IMR-90 (cell line): ENCODE data around the gene MSX1. TPM values are rescaled to one million over a fixed set of nuclear protein-coding genes. Genes with fewer than 3 reads are reported as not detected.

Source experiments
- ATAC-seq: fragments of 200-7000 bp; cut with Tn5 transposase; 2 replicates; pipeline ENCODE4 v1.9.1; 2020; ENCODE audit warnings: low read depth, mild to moderate bottlenecking, moderate library complexity
- BruUV-seq: library from RNA; stranded (reverse); fragments of 400-500 nt; replicated peaks from 2 replicates; lab custom pipeline; 2021; lab: Mats Ljungman, UMichigan
- CTCF ChIA-PET: fragments of 300-600 bp; formaldehyde crosslinking; extraction: SDS; loops from one replicate; lab custom pipeline; 2021; ENCODE audit warnings: antibody characterized with exemption; lab: Yijun Ruan, JAX
- POLR2A ChIA-PET: fragments of 300-600 bp; sonication (Branson Sonifier 250); formaldehyde crosslinking; loops from one replicate; lab custom pipeline; 2022; ENCODE audit warnings: antibody characterized with exemption; ENCODE audit not compliant: unreplicated experiment; lab: Charles Lee
- DNase-seq: peaks from one replicate; pipeline ENCODE4 v3.0.0; 2013
- H2AFZ ChIP-seq: replicated peaks from 2 replicates; pipeline ENCODE3; 2013; ENCODE audit warnings: low read length, mild to moderate bottlenecking; ENCODE audit not compliant: poor library complexity
- H2AK5ac ChIP-seq: 2 replicates; pipeline ENCODE4 v1.6.1; 2013; ENCODE audit warnings: low read depth, low read length, inconsistent platforms
- H2AK9ac ChIP-seq: replicated peaks from 2 replicates; pipeline ENCODE3; 2013; ENCODE audit warnings: mild to moderate bottlenecking, low read depth, low read length, moderate library complexity; ENCODE audit not compliant: poor library complexity
- H2BK120ac ChIP-seq: 2 replicates; pipeline ENCODE4 v1.6.1; 2013; ENCODE audit warnings: low read depth, low read length, inconsistent platforms
- H2BK15ac ChIP-seq: 3 replicates; pipeline ENCODE4 v1.6.1; 2013; ENCODE audit warnings: low read depth, low read length, inconsistent platforms
- H2BK20ac ChIP-seq: 2 replicates; pipeline ENCODE4 v1.6.1; 2013; ENCODE audit warnings: low read depth, mild to moderate bottlenecking, inconsistent platforms, low read length, moderate library complexity
- H2BK5ac ChIP-seq: 2 replicates; pipeline ENCODE4 v1.6.1; 2013; ENCODE audit warnings: mild to moderate bottlenecking, low read depth, low read length, inconsistent platforms; ENCODE audit not compliant: poor library complexity, severe bottlenecking
- H3K14ac ChIP-seq: replicated peaks from 2 replicates; pipeline ENCODE4 v1.6.1; 2013; ENCODE audit warnings: low read depth, low read length, inconsistent platforms
- H3K18ac ChIP-seq: 2 replicates; pipeline ENCODE4 v1.6.1; 2013; ENCODE audit warnings: low read depth, low read length, control low read depth
- H3K23ac ChIP-seq: 2 replicates; pipeline ENCODE4 v1.6.1; 2013; ENCODE audit warnings: low read depth, low read length, inconsistent platforms
- H3K27ac ChIP-seq: 2 replicates; pipeline ENCODE4 v1.5.1; 2013; ENCODE audit warnings: mild to moderate bottlenecking, control low read depth, low read length; ENCODE audit not compliant: insufficient read depth
- H3K27me3 ChIP-seq: 2 replicates; pipeline ENCODE4 v1.6.1; 2013; ENCODE audit warnings: low read length; ENCODE audit not compliant: control insufficient read depth, insufficient read depth
- H3K36me3 ChIP-seq: 2 replicates; pipeline ENCODE4 v1.6.1; 2013; ENCODE audit warnings: low read length, mixed read lengths; ENCODE audit not compliant: control insufficient read depth, insufficient read depth
- H3K4ac ChIP-seq: 2 replicates; pipeline ENCODE4 v1.6.1; 2013; ENCODE audit warnings: low read depth, low read length, inconsistent platforms
- H3K4me1 ChIP-seq: 2 replicates; pipeline ENCODE4 v1.6.1; 2013; ENCODE audit warnings: low read length, mixed read lengths; ENCODE audit not compliant: control insufficient read depth, insufficient read depth
- H3K4me2 ChIP-seq: 2 replicates; pipeline ENCODE4 v1.6.1; 2013; ENCODE audit warnings: low read depth, mild to moderate bottlenecking, control low read depth, low read length, moderate library complexity
- H3K4me3 ChIP-seq: 2 replicates; pipeline ENCODE4 v1.5.1; 2013; ENCODE audit warnings: low read depth, mild to moderate bottlenecking, control low read depth, low read length, moderate library complexity; ENCODE audit not compliant: insufficient read depth
- H3K56ac ChIP-seq: 2 replicates; pipeline ENCODE4 v1.6.1; 2013; ENCODE audit warnings: low read length, inconsistent platforms; ENCODE audit not compliant: insufficient read depth; ENCODE audit errors: extremely low read depth
- H3K79me1 ChIP-seq, 2 experiments: 2 replicates each; pipeline ENCODE4 v1.6.1; 2013; ENCODE audit warnings: low read length in 2 of 2, inconsistent platforms in 1 of 2, low read depth in 1 of 2
- H3K9ac ChIP-seq: 2 replicates; pipeline ENCODE4 v1.6.1; 2013; ENCODE audit warnings: low read depth, low read length, control low read depth
- H3K9me1 ChIP-seq: 2 replicates; pipeline ENCODE4 v1.6.1; 2013; ENCODE audit warnings: low read length, inconsistent platforms; ENCODE audit not compliant: insufficient read depth
- H3K9me3 ChIP-seq: 2 replicates; pipeline ENCODE4 v1.6.1; 2013; ENCODE audit warnings: low read length; ENCODE audit not compliant: control insufficient read depth, insufficient read depth
- H4K20me1 ChIP-seq: 2 replicates; pipeline ENCODE4 v1.6.1; 2013; ENCODE audit warnings: low read length, inconsistent platforms; ENCODE audit not compliant: insufficient read depth
- H4K5ac ChIP-seq: 2 replicates; pipeline ENCODE4 v1.6.1; 2013; ENCODE audit warnings: mild to moderate bottlenecking, low read depth, low read length, control low read depth
- H4K8ac ChIP-seq, 2 experiments: 2 replicates each; pipeline ENCODE4 v1.6.1; 2013; ENCODE audit warnings: low read depth in 2 of 2, low read length in 2 of 2, control low read depth in 1 of 2, inconsistent platforms in 1 of 2
- H4K91ac ChIP-seq: 2 replicates; pipeline ENCODE4 v1.6.1; 2013; ENCODE audit warnings: low read depth, low read length, inconsistent platforms; ENCODE audit not compliant: insufficient read depth
- BHLHE40 ChIP-seq: fragments of 150-350 bp; IDR thresholded peaks from 2 replicates; pipeline ENCODE4 v1.6.1; 2016; ENCODE audit warnings: mild to moderate bottlenecking, low read depth, low read length
- CEBPB ChIP-seq: IDR thresholded peaks from 2 replicates; pipeline ENCODE4 v1.6.1; 2012; ENCODE audit warnings: low read depth, low read length, improper control_type of control experiment
- CHD1 ChIP-seq: IDR thresholded peaks from 2 replicates; pipeline ENCODE4 v1.6.1; 2012; ENCODE audit warnings: low read depth, low read length, improper control_type of control experiment
- CTCF ChIP-seq: conservative IDR thresholded peaks from 2 replicates; pipeline ENCODE4 v1.5.1; 2012; ENCODE audit warnings: mild to moderate bottlenecking, low read depth, low read length, improper control_type of control experiment
- ELK1 ChIP-seq: fragments of 150-350 bp; IDR thresholded peaks from 2 replicates; pipeline ENCODE4 v1.6.1; 2016; ENCODE audit warnings: low read depth, mild to moderate bottlenecking, low read length, moderate library complexity, borderline replicate concordance
- FOS ChIP-seq: fragments of 150-350 bp; IDR thresholded peaks from 2 replicates; pipeline ENCODE4 v1.6.1; 2016; ENCODE audit warnings: low read depth, low read length
- MAFK ChIP-seq: IDR thresholded peaks from 2 replicates; pipeline ENCODE4 v1.6.1; 2012; ENCODE audit warnings: low read depth, low read length, improper control_type of control experiment
- MXI1 ChIP-seq: IDR thresholded peaks from 2 replicates; pipeline ENCODE4 v1.6.1; 2012; ENCODE audit warnings: low read depth, mild to moderate bottlenecking, low read length, moderate library complexity, borderline replicate concordance
- NFE2L2 ChIP-seq: fragments of 150-350 bp; IDR thresholded peaks from 2 replicates; pipeline ENCODE4 v1.6.1; 2016; ENCODE audit warnings: low read depth, mild to moderate bottlenecking, low read length
- POLR2A ChIP-seq: IDR thresholded peaks from 2 replicates; pipeline ENCODE4 v1.6.1; 2012; ENCODE audit warnings: mild to moderate bottlenecking, low read depth, low read length
- RAD21 ChIP-seq: IDR thresholded peaks from 2 replicates; pipeline ENCODE4 v1.6.1; 2012; ENCODE audit warnings: low read length, improper control_type of control experiment
- RCOR1 ChIP-seq: IDR thresholded peaks from 2 replicates; pipeline ENCODE4 v1.6.1; 2012; ENCODE audit warnings: mild to moderate bottlenecking, low read length, improper control_type of control experiment; ENCODE audit not compliant: insufficient replicate concordance
- RFX5 ChIP-seq: IDR thresholded peaks from 2 replicates; pipeline ENCODE4 v1.8.0; 2012; ENCODE audit warnings: low read depth, mild to moderate bottlenecking, low read length, moderate library complexity
- SMC3 ChIP-seq: fragments of 150-350 bp; IDR thresholded peaks from 2 replicates; pipeline ENCODE4 v1.6.1; 2016; ENCODE audit warnings: low read depth, mild to moderate bottlenecking, antibody characterized with exemption, low read length, moderate library complexity
- USF2 ChIP-seq: fragments of 150-350 bp; IDR thresholded peaks from 2 replicates; pipeline ENCODE4 v1.6.1; 2017; ENCODE audit warnings: mild to moderate bottlenecking, antibody characterized with exemption, low read length, low read depth
- WGBS, 2 experiments: methylation state at CpG; one replicate each; pipeline versions ENCODE4 v1.1.5 to v1.1.7; 2013; ENCODE audit warnings: missing lambda C conversion rate in 2 of 2; ENCODE audit not compliant: insufficient read length in 1 of 2; ENCODE audit errors: extremely low coverage in 2 of 2; 5-methylcytosine and 5-hydroxymethylcytosine counted together
- dilution Hi-C: fragments of 300-500 bp; cut with HindIII; formaldehyde crosslinking; loops from one replicate; pipeline ENCODE4 v1.14.3; 2018; ENCODE audit warnings: low sequenced_read_pairs; ENCODE audit not compliant: unreplicated experiment
- in situ Hi-C: fragments of 300-500 bp; cut with MboI; formaldehyde crosslinking; loops from 3 replicates; pipeline ENCODE4 v1.14.3; 2019; ENCODE audit warnings: low sequenced_read_pairs, inconsistent platforms, mixed read lengths
- intact Hi-C: fragments of 100-400 bp; cut with micrococcal nuclease; formaldehyde crosslinking; loops from 2 replicates; pipeline ENCODE4 v1.10.0; 2022
- polyA plus RNA-seq, 3 experiments: library from polyadenylated mRNA; depleted of rRNA; stranded (reverse); fragments of >200 nt; gene quantifications; 2 replicates each; pipeline ENCODE4 v1.2.3, GENCODE V29; 2012; ENCODE audit warnings: low replicate concordance in 1 of 3
- total RNA-seq: library from RNA; depleted of rRNA; stranded (reverse); fragments of >200 nt; gene quantifications from 2 replicates; pipeline ENCODE4 v1.2.3, GENCODE V29; 2012

The MSX1 gene
- total and polyA plus RNA-seq, 2 of the 4 experiments (the other 2 are of a cell fraction) = 1.1 to 3.9 TPM

GRCh38 chr4:4884611-4885010 is 25.1 kb downstream of the MSX1 start:
- H4K5ac ChIP-seq = no peak overlapping the region
- no peak overlapping the region for H2BK20ac ChIP-seq
- no peak overlapping the region for H3K56ac ChIP-seq
- no peak overlapping the region for H2BK120ac ChIP-seq
- in situ Hi-C loops = no loop called here
- DNase-seq (no peak), ATAC-seq (no peak)
- BruUV-seq = no TSS peak
- H4K20me1 ChIP-seq = no peaks in the 10 kb centered on the region
- ChIA-PET POLR2A (no interaction called here), CTCF (no interaction called here)
- H3K4me2 ChIP-seq = no peak overlapping the region
- no peaks in the 10 kb centered on the region for H3K9me1 ChIP-seq
- H3K9me3 ChIP-seq = no peaks in the 10 kb centered on the region
- intact Hi-C loops = no loop called here
- no peak overlapping the region for H2AFZ ChIP-seq
- no peak overlapping the region for H3K18ac ChIP-seq
- no peak for TF ChIP-seq CTCF
- TF ChIP-seq CEBPB = no peak
- TF ChIP-seq RFX5 = no peak
- TF ChIP-seq BHLHE40 = no peak
- TF ChIP-seq USF2 = no peak
- TF ChIP-seq ELK1 = no peak
- TF ChIP-seq SMC3 = no peak
- TF ChIP-seq FOS = no peak
- no peak for TF ChIP-seq CHD1
- TF ChIP-seq MAFK = no peak
- no peak for TF ChIP-seq MXI1
- TF ChIP-seq RCOR1 = no peak
- no peak for TF ChIP-seq NFE2L2
- TF ChIP-seq POLR2A = no peak
- no peak for TF ChIP-seq RAD21
- no peak overlapping the region for H3K4me3 ChIP-seq
- H4K91ac ChIP-seq = no peak overlapping the region
- 90% methylated on average over 4 of the region's 4 CpGs; no CpG with 5 or more reads in 1 of the 2 experiments for WGBS, 2 experiments
- H2AK5ac ChIP-seq = no peak overlapping the region
- no peak overlapping the region for H3K9ac ChIP-seq
- no peak overlapping the region for H2BK15ac ChIP-seq
- H3K23ac ChIP-seq = no peak overlapping the region
- no peak overlapping the region for H3K27ac ChIP-seq
- no peak overlapping the region for H4K8ac ChIP-seq
- H2BK5ac ChIP-seq = no peak overlapping the region
- H2AK9ac ChIP-seq = no peak overlapping the region
- H3K27me3 ChIP-seq = peaks cover 34% of the 10 kb centered on the region
- no peaks in the 10 kb centered on the region for H3K36me3 ChIP-seq
- no peak overlapping the region for H3K14ac ChIP-seq
- H3K79me1 ChIP-seq = no peaks in the 10 kb centered on the region
- dilution Hi-C loops = no loop called here
- no peaks in the 10 kb centered on the region for H3K4me1 ChIP-seq
- no peak overlapping the region for H3K4ac ChIP-seq
